Liver (tissue), 9 donors: Measurements from ENCODE around the gene OR10A2. TPM values are rescaled to one million over a fixed set of nuclear protein-coding genes. Genes with fewer than 3 reads are reported as not detected.

Source experiments
- DNase-seq: peaks from one replicate; pipeline ENCODE4 v3.0.0-alpha.2; 2017; ENCODE audit warnings: low spot score
- H3K27ac ChIP-seq, 2 donors: one replicate each; pipeline ENCODE4 v1.7.0; 2013; ENCODE audit warnings: inconsistent platforms in 2 of 2, low read length in 2 of 2, control low read depth in 1 of 2, low read depth in 1 of 2, mild to moderate bottlenecking in 1 of 2
- H3K27me3 ChIP-seq, 4 donors: one replicate each; pipeline versions ENCODE4 v1.6.1 to v1.7.0; 2013; ENCODE audit warnings: low read length in 3 of 4, inconsistent platforms in 1 of 4, mild to moderate bottlenecking in 1 of 4, moderate library complexity in 1 of 4; ENCODE audit not compliant: control insufficient read depth in 4 of 4, insufficient read depth in 4 of 4
- H3K36me3 ChIP-seq, 4 donors: one replicate each; pipeline versions ENCODE4 v1.6.1 to v1.7.0; 2013; ENCODE audit warnings: low read length in 3 of 4, mild to moderate bottlenecking in 3 of 4, low read depth in 1 of 4, moderate library complexity in 1 of 4; ENCODE audit not compliant: control insufficient read depth in 4 of 4, insufficient read depth in 3 of 4
- H3K4me1 ChIP-seq, 4 donors: one replicate each; pipeline versions ENCODE4 v1.6.1 to v1.7.0; 2013; ENCODE audit warnings: low read length in 3 of 4, mild to moderate bottlenecking in 3 of 4, moderate library complexity in 1 of 4; ENCODE audit not compliant: control insufficient read depth in 4 of 4, insufficient read depth in 4 of 4
- H3K4me3 ChIP-seq, 3 donors: one replicate each; pipeline versions ENCODE4 v1.6.1 to v1.7.0; 2013; ENCODE audit warnings: low read length in 3 of 3, control low read depth in 1 of 3, low read depth in 1 of 3, mild to moderate bottlenecking in 1 of 3
- H3K9ac ChIP-seq, 2 donors: one replicate each; pipeline ENCODE4 v1.7.0; 2013; ENCODE audit warnings: low read length in 2 of 2, mild to moderate bottlenecking in 2 of 2, moderate library complexity in 2 of 2, control low read depth in 1 of 2, low read depth in 1 of 2
- H3K9me3 ChIP-seq, 4 donors: one replicate each; pipeline versions ENCODE4 v1.6.1 to v1.7.0; 2013; ENCODE audit warnings: low read length in 3 of 4; ENCODE audit not compliant: control insufficient read depth in 4 of 4
- EGR1 ChIP-seq, 2 donors: IDR thresholded peaks; 2 replicates each; pipeline ENCODE4 v1.6.1; 2016 to 2018; ENCODE audit warnings: antibody characterized with exemption in 2 of 2, low read depth in 2 of 2
- FOXA1 ChIP-seq: IDR thresholded peaks from 2 replicates; pipeline ENCODE4 v1.6.1; 2016; ENCODE audit warnings: antibody characterized with exemption
- FOXA2 ChIP-seq: IDR thresholded peaks from 2 replicates; pipeline ENCODE4 v1.6.1; 2016; ENCODE audit warnings: antibody characterized with exemption
- GABPA ChIP-seq, 2 donors: IDR thresholded peaks in 1 of 2; conservative IDR thresholded peaks in 1 of 2; 2 replicates each; pipeline ENCODE4 v1.6.1; 2016; ENCODE audit warnings: antibody characterized with exemption in 2 of 2, mild to moderate bottlenecking in 1 of 2, moderate library complexity in 1 of 2
- HNF4A ChIP-seq, 2 donors: conservative IDR thresholded peaks; 2 replicates each; pipeline ENCODE4 v1.6.1; 2016; ENCODE audit warnings: antibody characterized with exemption in 2 of 2, mild to moderate bottlenecking in 2 of 2
- HNF4G ChIP-seq: IDR thresholded peaks from 2 replicates; pipeline ENCODE4 v1.6.1; 2016; ENCODE audit warnings: antibody characterized with exemption
- JUND ChIP-seq, 2 donors: IDR thresholded peaks; 2 replicates each; pipeline ENCODE4 v1.6.1; 2016; ENCODE audit warnings: antibody characterized with exemption in 2 of 2
- NR2F2 ChIP-seq: IDR thresholded peaks from 2 replicates; pipeline ENCODE4 v1.6.1; 2016; ENCODE audit warnings: antibody characterized with exemption
- RAD21 ChIP-seq, 2 donors: IDR thresholded peaks; 2 replicates each; pipeline ENCODE4 v1.6.1; 2016; ENCODE audit warnings: antibody characterized with exemption in 2 of 2, mild to moderate bottlenecking in 2 of 2
- REST ChIP-seq: IDR thresholded peaks from 2 replicates; pipeline ENCODE4 v1.6.1; 2016; ENCODE audit warnings: antibody characterized with exemption, mild to moderate bottlenecking
- RXRA ChIP-seq, 2 donors: IDR thresholded peaks; 2 replicates each; pipeline ENCODE4 v1.6.1; 2017 to 2018; ENCODE audit warnings: antibody characterized with exemption in 2 of 2, mild to moderate bottlenecking in 1 of 2
- SP1 ChIP-seq: IDR thresholded peaks from 2 replicates; pipeline ENCODE4 v1.6.1; 2018; ENCODE audit warnings: antibody characterized with exemption, mild to moderate bottlenecking
- TAF1 ChIP-seq: conservative IDR thresholded peaks from 2 replicates; pipeline ENCODE4 v1.6.1; 2016; ENCODE audit warnings: antibody characterized with exemption, mild to moderate bottlenecking
- YY1 ChIP-seq: IDR thresholded peaks from 2 replicates; pipeline ENCODE4 v1.6.1; 2016; ENCODE audit warnings: antibody characterized with exemption, mild to moderate bottlenecking
- WGBS: extraction: QIAGEN DNeasy Blood & Tissue Kit; methylation state at CpG from one replicate; pipeline ENCODE4 v1.1.7; 2013; 5-methylcytosine and 5-hydroxymethylcytosine counted together
- polyA plus RNA-seq, 2 donors: library from polyadenylated mRNA; stranded (reverse) in 1 of 2; unstranded in 1 of 2; fragments of 200-250 nt in 1 of 2; fragments of >200 nt in 1 of 2; fragmentation: Nextera tagmentation in 1 of 2; extraction: Ambion mirVana in 1 of 2; gene quantifications; one replicate each; pipeline versions ENCODE4 v1.2.1 to v1.2.3, GENCODE V29; 2013 to 2015
- total RNA-seq, 2 donors: library from RNA; depleted of rRNA; stranded (reverse); fragments of >200 nt; gene quantifications; one replicate each; pipeline ENCODE4 v1.2.3, GENCODE V29; 2014
- TF ChIP-seq, protein P1 (sequence below): IDR thresholded peaks from 2 replicates; pipeline ENCODE4 v1.6.1; 2016; ENCODE audit warnings: antibody characterized with exemption
- TF ChIP-seq, protein P2 (sequence below): IDR thresholded peaks from 2 replicates; pipeline ENCODE4 v1.6.1; 2016; ENCODE audit warnings: antibody characterized with exemption
- TF ChIP-seq, protein P3 (sequence below): fragments of 150-350 bp; IDR thresholded peaks from 2 replicates; pipeline ENCODE4 v1.5.1; 2017; ENCODE audit warnings: improper control_type of control experiment, low read depth, low read length; ENCODE audit not compliant: missing input control
- TF ChIP-seq, protein P4 (sequence below): IDR thresholded peaks from 2 replicates; pipeline ENCODE4 v1.6.1; 2016; ENCODE audit warnings: antibody characterized with exemption
- donor health status: healthy.
- donor health status: healthy.
- donor health status: healthy.
- donor health status: healthy.
- donor health status: healthy.

The OR10A2 gene, protein sequence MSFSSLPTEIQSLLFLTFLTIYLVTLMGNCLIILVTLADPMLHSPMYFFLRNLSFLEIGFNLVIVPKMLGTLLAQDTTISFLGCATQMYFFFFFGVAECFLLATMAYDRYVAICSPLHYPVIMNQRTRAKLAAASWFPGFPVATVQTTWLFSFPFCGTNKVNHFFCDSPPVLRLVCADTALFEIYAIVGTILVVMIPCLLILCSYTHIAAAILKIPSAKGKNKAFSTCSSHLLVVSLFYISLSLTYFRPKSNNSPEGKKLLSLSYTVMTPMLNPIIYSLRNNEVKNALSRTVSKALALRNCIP
- total RNA-seq: not detected
- polyA plus RNA-seq: not detected

DNA sequence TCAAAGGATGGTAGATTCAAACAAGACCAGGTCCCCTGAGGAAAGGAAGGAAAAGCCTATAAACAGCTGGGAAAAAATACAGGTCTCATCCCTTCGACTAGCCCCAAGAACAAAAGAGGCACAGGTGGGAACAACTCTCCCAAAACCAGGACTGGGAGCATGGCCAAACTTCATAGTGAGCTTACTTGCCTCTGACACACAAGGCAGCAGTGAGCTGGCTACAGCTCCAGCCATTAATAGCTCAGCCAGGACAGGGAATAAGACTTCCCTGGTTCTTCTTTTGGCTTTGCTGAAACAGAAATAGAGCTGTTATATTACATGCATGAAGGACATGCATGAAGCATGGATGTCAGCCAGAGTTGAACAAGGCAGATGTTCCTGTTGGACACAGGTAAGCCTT, at the start of gene OR10A2:
Gene OR10A2, plus strand, starts transcription at position 97 of the 400 bp plus-strand sequence. CDS start 6,698 bp downstream, outside the sequence.
- Histone ChIP-seq H3K9ac (no peak within 1 kb of the TSS), H3K4me3 (no peak within 1 kb of the TSS), H3K27ac (no peak within 1 kb of the TSS), H3K9me3 (no peaks in the 10 kb centered on the region), H3K4me1 (no peaks in the 10 kb centered on the region), H3K27me3 (no peaks in the 10 kb centered on the region), H3K36me3 (no peaks in the 10 kb centered on the region)
- 54% methylated on average over 1 of the region's 1 CpG for WGBS
- DNase-seq: no peak
- no peak for TF ChIP-seq JUND (IDR thresholded peaks at IDR 0.05)
- TF ChIP-seq SP1: no peak
- no peak for TF ChIP-seq HNF4G
- TF ChIP-seq, protein P1, sequence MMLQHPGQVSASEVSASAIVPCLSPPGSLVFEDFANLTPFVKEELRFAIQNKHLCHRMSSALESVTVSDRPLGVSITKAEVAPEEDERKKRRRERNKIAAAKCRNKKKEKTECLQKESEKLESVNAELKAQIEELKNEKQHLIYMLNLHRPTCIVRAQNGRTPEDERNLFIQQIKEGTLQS: no peak
- TF ChIP-seq, protein P2, sequence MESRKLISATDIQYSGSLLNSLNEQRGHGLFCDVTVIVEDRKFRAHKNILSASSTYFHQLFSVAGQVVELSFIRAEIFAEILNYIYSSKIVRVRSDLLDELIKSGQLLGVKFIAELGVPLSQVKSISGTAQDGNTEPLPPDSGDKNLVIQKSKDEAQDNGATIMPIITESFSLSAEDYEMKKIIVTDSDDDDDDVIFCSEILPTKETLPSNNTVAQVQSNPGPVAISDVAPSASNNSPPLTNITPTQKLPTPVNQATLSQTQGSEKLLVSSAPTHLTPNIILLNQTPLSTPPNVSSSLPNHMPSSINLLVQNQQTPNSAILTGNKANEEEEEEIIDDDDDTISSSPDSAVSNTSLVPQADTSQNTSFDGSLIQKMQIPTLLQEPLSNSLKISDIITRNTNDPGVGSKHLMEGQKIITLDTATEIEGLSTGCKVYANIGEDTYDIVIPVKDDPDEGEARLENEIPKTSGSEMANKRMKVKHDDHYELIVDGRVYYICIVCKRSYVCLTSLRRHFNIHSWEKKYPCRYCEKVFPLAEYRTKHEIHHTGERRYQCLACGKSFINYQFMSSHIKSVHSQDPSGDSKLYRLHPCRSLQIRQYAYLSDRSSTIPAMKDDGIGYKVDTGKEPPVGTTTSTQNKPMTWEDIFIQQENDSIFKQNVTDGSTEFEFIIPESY: no peak
- no peak for TF ChIP-seq GABPA (IDR thresholded peaks at IDR 0.05 in 1 of 2, conservative IDR thresholded peaks at IDR 0.05 in 1 of 2)
- TF ChIP-seq YY1: no peak

- H3K4me3 ChIP-seq: no peak overlapping the region
- WGBS: 63% methylated on average over 2 of the region's 2 CpGs
- H3K27me3 ChIP-seq: no peaks in the 10 kb centered on the region
- no peaks in the 10 kb centered on the region for H3K36me3 ChIP-seq
- TF ChIP-seq HNF4A (conservative IDR thresholded peaks at IDR 0.05): no peak
- no peak for TF ChIP-seq JUND (IDR thresholded peaks at IDR 0.05)
- no peak for TF ChIP-seq TAF1
- TF ChIP-seq FOXA2: no peak
- TF ChIP-seq, protein P2: no peak
- no peak for TF ChIP-seq RXRA (IDR thresholded peaks at IDR 0.05)
- TF ChIP-seq NR2F2: no peak
- TF ChIP-seq HNF4G: no peak
- no peak for TF ChIP-seq GABPA (IDR thresholded peaks at IDR 0.05 in 1 of 2, conservative IDR thresholded peaks at IDR 0.05 in 1 of 2)
- TF ChIP-seq RAD21 (IDR thresholded peaks at IDR 0.05): no peak
- no peak for TF ChIP-seq YY1
- TF ChIP-seq, protein P3, sequence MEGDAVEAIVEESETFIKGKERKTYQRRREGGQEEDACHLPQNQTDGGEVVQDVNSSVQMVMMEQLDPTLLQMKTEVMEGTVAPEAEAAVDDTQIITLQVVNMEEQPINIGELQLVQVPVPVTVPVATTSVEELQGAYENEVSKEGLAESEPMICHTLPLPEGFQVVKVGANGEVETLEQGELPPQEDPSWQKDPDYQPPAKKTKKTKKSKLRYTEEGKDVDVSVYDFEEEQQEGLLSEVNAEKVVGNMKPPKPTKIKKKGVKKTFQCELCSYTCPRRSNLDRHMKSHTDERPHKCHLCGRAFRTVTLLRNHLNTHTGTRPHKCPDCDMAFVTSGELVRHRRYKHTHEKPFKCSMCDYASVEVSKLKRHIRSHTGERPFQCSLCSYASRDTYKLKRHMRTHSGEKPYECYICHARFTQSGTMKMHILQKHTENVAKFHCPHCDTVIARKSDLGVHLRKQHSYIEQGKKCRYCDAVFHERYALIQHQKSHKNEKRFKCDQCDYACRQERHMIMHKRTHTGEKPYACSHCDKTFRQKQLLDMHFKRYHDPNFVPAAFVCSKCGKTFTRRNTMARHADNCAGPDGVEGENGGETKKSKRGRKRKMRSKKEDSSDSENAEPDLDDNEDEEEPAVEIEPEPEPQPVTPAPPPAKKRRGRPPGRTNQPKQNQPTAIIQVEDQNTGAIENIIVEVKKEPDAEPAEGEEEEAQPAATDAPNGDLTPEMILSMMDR: no peak
- TF ChIP-seq, protein P4, sequence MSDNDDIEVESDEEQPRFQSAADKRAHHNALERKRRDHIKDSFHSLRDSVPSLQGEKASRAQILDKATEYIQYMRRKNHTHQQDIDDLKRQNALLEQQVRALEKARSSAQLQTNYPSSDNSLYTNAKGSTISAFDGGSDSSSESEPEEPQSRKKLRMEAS: no peak
- TF ChIP-seq FOXA1: no peak
- no peak for TF ChIP-seq SP1
- TF ChIP-seq EGR1 (IDR thresholded peaks at IDR 0.05; ENCODE audit: low read depth in 2 of 2): no peak
- TF ChIP-seq, protein P1: no peak
- TF ChIP-seq REST: no peak
- H3K9ac ChIP-seq: no peak overlapping the region
- DNase-seq: no peak
- H3K4me1 ChIP-seq: no peaks in the 10 kb centered on the region
- H3K27ac ChIP-seq: no peak overlapping the region
- no peaks in the 10 kb centered on the region for H3K9me3 ChIP-seq
Observed at GRCh38 chr11:6813656-6814055, 49.2 kb upstream of the OR10A2 start.
